HG02973 (cell line): ENCODE data around the gene MLH1.

Experiments used
- ATAC-seq: cut with Tn5 transposase; IDR thresholded peaks from one replicate; pipeline ENCODE4 v1.9.1; 2021; ENCODE audit warnings: moderate library complexity; ENCODE audit not compliant: unreplicated experiment

Gene MLH1

DNA sequence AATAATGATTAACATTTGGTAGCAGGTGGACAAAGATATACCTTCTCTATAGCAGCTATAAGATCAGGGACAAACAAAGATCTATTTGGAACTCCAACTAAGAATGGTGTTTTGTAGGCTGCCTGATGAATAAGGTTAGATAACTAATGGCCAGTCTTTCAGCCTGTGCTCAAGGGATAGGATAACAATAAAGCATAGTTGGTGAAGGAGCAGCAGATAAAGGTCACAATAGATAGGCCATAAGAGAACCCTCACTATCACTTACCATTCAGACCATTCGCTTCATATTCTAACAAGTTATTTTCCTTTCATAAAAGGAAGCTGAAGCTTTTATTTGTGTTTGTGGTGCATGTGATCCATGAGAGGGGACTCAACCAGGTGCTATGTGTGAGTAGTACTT, 20.2 kb upstream of the MLH1 start:
- no peak for ATAC-seq

DNA sequence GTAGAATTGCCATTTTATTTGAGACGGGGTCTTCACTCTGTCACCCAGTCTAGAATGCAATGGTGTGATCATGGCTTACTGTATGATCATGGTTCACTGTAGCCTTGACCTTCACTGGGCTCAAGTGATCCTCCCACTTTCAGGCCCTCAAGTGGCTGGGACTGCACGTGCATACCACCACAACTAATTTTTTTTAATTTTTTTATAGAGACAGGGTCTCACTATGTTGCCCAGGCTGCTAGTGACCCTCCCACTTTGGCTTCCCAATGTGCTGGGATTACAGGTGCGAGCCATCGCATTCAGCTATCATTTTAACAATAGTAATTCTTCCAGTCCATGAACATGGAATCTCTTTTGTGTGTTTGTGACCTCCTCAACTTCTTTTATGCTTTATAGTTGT, 12.3 kb upstream of the MLH1 start:
- no peak for ATAC-seq

DNA sequence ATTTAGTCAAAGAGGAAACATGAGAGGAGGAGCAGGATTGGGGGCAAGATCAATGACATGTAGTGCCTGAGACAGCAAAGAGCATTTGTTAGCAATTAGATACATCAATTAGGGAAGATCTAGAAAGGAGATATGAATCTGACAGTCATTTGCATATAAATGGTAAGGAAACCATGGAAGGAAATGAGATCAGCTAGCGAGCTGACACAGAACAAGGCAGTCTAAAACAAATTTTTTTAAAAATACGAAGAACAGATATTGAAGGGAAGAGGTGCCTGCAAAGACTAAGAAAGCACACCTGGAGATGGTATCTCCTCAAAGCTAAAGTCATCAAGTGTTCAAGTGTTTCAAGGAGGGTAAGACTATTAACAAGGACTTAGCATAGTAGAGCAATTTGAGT, 5.0 kb upstream of the MLH1 start:
- ATAC-seq: no peak

DNA sequence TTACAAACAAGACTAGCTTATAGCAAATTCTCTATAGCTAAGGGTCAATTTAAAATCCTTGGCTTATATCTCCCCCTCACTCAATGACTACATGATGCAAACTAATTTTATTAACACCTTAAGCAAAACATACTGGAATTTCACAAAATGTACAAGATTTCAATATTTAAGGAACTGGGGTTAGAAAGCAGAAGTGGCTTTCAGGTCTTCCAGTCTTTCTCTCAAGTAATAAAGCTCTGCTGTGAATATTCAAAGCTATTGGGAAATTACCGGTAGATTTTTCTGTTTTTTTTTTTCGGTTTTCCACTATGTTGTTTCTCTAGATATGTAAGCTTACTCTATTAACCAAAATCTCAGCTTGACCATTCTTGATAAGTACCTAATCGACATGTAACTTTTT, 4.3 kb upstream of the MLH1 start:
- no peak for ATAC-seq

DNA sequence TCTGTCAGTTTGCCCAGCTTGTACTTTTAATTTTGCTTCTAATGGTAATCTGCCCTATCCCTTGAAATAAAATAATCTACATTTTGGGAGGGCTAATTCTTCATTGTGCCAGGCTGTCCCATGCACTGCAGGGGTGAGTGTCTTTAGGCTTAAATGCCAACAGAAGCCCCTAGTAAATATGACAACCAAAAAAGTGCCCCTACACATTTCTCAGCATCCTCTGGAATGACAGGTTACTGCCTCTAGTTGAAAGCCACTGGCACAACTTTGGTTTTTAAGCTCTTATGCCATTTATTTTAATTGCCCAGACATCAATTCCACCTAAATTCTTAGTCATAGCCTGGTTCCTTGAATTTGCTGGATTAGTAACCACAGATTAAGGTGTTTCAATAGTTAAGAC, 3.8 kb upstream of the MLH1 start:
- ATAC-seq: no peak

DNA sequence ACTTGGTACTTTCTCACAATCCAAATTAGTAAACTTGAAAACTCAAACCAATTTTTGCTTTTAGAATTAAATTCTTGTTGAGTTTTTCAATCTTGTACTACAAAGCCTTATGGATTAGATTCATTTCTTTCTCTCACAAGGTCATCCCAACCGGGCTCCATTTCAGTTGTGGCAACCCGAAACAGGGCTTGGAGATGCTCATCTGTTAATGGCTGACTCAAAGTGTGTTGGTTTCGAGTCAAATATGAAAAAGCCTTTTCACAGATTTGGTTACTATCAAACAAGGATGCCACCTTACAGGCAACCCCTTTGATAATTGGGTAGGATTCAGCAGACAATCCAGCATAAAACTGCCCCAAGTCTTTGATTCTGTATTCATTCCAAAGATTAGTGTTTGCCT, 2.2 kb upstream of the MLH1 start:
- ATAC-seq: no peak

DNA sequence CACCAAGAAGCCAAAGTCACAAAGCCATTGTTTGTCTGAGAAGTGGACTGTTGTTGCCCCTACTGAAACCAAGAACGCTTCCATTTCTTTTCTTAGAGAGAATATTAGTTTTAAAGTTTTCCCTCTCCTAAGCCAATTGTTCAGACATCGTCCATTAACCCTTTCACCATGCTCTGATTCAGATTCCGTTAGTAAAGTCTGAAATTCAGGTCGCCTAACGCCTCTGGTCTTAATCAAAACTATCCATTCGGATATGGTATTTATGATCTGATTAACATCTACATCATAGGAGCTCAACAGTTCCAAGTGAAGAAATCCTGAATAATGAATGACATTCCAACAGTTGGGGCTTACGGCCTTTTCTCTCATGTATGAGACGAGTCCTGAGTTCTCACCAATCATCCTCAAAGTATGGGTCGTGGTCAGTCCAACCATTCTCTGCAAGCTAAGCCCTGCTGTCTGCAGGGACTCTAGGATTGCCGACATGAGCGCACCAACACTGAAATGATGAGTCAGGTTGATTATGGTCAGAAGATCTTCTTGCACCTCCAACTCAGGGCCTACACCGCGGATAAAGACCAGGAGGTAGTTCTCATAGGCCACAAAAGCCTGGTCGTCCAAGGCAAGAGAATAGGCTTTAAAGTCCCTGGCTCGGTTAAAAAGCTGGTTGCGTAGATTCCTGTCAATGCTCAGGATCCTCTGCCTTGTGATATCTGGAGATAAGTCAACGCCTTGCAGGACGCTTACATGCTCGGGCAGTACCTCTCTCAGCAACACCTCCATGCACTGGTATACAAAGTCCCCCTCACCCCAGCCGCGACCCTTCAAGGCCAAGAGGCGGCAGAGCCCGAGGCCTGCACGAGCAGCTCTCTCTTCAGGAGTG, 1.2 kb upstream of the MLH1 start:
- ATAC-seq: no peak

DNA sequence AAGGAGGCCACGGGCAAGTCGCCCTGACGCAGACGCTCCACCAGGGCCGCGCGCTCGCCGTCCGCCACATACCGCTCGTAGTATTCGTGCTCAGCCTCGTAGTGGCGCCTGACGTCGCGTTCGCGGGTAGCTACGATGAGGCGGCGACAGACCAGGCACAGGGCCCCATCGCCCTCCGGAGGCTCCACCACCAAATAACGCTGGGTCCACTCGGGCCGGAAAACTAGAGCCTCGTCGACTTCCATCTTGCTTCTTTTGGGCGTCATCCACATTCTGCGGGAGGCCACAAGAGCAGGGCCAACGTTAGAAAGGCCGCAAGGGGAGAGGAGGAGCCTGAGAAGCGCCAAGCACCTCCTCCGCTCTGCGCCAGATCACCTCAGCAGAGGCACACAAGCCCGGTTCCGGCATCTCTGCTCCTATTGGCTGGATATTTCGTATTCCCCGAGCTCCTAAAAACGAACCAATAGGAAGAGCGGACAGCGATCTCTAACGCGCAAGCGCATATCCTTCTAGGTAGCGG, 452 bp upstream of the MLH1 start, which contains the start of gene EPM2AIP1:
Gene EPM2AIP1, minus strand, starts transcription at position 326 of the 520 bp plus-strand sequence. Its CDS starts 54 bp downstream, at position 272.
- ATAC-seq: peak; percentile 86

DNA sequence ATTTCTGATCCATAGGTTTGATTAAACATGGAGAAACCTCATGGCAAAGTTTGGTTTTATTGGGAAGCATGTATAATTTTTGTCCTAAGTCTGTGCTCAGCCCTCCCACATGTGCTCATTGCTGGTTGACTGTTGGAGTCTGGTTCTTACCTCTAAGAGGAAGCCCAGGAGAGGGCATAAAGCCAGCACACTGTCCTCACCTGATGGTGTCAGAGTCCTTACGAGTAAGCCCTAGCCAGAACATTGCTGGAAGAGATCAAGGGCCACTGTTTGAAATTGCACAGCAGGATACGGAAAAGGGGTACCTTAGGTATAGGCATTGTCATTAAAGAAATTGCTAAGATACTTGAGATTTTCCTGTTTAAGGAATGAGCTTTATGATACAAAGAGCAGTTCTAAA, 21.3 kb downstream of the MLH1 start:
- no peak for ATAC-seq

DNA sequence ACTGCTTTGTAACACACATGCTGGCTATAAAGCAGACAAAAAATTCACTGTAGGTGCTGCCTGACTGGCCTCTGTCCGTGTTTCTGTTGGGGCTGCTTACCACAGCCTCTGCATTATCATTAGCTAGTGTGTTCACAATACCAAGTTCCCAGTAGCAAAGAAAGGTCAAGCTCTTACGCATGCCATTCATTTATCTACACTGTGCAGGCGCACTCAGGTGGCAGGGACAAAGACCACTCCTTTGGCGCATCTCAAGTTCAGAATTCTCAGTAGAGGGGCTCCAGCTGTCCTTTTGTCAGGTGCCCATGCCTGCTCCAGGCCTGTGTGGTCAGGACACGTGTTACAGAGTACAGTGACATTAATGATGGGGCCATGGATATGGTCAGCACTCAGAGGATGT, 22.3 kb downstream of the MLH1 start:
- ATAC-seq: no peak

DNA sequence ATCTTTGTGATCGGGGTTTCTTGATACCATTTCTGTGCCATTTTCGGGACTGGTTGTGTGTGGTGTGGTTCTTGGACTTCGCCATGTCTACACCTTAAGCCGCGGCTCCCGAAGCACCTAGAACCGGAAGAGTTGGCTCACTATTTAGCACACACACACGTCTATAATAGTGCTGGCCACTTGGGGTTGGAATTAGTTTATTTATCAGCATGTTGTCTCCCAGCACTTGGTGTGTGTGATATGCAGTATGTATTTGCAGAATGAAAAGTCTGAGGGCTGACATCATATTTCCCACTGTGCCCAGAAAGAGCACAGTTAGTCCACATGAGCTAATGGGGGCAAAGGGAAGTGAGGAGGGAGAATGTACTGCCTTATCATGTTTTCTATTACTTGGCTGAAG, 23.6 kb downstream of the MLH1 start:
- no peak for ATAC-seq

DNA sequence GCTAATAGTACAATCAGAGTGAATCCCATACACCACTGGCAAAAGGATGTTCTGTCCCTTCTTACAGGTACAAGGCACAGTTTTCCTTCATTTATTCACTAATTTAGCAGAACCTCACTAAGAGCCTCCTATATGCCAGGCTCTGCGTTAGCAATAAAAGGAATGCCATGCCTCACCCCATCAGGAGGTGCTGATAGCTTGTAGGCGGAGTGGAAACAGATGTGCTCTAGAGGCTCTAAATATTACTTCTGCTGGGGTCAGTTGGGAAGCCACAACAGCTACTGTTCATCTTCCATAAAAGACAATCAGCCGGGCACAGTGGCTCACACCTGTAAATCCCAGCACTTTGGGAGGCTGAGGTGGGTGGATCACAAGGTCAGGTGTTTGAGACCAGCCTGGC, 24.4 kb downstream of the MLH1 start:
- no peak for ATAC-seq

DNA sequence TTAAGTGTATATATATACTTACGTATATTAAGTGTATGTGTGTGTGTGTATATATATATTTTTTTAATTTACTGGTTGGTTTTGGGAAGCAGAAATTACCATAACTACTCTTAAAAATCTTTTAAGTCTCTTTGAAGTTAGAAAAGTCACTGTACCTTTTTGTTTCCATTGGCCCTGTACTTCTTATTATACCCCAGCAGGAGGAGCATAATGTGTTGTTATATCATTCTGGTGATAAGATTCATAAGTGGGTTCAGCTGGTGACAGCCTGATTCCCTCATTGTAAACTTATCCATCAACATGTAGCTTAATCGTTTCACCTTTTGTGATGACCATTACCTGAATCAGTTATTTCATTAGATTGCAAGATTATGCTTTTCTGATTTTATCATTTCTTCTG, 30.8 kb downstream of the MLH1 start:
- ATAC-seq: no peak

DNA sequence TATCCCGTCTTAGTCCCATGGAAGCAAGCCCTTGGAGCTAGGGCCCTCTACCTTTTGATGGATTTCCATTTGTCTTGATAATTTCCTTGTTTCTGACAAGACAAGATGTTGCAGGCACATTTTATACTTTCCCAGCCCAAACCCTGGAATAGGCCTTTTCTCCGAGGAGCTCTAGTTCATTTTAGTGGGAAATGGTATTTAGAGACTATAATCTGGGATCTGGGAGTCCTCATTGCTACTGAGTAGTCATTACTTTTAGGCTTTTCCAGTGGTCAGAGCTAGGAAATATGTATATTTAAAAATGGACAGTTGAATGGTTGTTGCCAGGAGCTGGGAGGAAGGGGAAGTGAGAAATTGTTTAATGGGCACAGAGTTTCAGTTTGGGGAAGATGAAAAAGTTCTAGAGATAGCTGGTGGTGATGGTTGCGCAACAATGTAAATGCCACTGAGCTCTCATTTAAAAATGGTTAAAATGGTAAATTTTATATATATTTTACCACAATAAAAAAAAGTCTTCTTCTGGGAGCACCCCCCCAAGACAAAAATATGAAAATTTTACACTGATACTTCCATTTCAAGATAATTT, 31.6 kb downstream of the MLH1 start:
- ATAC-seq: no peak

DNA sequence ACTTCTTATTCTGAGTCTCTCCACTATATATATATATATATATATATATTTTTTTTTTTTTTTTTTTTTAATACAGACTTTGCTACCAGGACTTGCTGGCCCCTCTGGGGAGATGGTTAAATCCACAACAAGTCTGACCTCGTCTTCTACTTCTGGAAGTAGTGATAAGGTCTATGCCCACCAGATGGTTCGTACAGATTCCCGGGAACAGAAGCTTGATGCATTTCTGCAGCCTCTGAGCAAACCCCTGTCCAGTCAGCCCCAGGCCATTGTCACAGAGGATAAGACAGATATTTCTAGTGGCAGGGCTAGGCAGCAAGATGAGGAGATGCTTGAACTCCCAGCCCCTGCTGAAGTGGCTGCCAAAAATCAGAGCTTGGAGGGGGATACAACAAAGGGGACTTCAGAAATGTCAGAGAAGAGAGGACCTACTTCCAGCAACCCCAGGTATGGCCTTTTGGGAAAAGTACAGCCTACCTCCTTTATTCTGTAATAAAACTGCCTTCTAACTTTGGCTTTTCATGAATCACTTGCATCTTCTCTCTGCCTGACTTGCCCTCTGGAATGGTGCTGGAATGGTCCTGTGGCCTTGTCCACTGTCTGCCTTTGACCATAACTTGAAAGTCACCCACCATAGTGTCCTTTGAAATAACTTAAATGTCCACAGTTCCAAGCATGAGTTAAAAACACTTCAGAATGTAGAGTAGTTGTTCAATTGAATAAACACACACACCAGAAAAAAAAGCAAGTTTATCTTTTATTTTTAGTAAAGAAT, 32.4 kb downstream of the MLH1 start:
- ATAC-seq: no peak

DNA sequence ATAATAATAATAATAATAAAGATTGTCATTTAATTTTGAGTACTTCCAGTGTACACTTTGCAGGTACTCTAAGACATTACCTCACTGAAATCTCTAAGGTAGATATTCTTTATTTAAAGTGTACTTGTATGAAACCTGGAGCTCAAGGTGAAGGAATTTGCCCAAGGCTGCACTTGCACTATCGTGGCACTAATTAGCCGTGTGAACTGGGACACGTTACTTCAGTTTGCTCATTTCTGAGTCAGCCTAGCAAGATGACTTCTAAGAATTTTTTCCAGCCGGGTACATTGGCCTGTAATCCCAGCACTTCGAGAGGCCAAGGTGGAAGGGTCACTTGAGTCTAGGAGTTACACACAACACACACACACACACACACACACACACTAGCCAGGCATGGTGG, 33.5 kb downstream of the MLH1 start:
- no peak for ATAC-seq

DNA sequence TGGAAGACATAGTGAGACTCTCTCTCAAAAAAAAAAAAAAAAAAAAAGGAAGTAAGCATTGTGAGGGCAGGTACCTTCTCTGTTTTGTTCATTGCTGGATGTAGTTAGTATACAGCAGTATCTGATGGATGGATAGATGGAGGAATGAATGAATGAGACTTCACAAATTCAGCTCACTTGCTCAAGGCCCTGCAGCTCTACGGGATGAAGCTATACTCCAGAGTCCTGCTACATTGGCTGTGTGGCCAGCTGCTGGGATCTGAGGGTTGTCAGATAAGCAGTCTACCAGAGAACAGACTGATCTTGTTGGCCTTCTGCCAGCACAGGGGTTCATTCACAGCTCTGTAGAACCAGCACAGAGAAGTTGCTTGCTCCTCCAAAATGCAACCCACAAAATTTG, 35.0 kb downstream of the MLH1 start:
- no peak for ATAC-seq

DNA sequence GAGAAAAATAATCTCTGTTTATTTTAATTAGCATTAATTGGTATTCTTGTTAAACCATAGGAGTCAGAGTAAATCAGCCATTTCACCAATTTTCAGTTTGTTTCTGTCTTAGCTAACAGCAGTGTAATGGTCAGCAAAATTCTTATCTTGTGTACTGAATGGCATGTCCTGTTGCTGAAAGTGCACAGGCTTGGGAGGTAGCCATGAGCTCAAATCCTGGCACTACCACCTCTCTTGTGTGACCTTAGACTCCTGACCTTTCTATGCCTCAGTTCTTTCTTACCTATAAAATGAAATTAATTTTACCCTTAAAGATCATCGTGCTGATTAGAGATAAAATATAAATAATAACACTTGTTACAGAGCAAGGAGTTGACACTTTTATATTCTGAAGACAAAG, 35.8 kb downstream of the MLH1 start:
- no peak for ATAC-seq

DNA sequence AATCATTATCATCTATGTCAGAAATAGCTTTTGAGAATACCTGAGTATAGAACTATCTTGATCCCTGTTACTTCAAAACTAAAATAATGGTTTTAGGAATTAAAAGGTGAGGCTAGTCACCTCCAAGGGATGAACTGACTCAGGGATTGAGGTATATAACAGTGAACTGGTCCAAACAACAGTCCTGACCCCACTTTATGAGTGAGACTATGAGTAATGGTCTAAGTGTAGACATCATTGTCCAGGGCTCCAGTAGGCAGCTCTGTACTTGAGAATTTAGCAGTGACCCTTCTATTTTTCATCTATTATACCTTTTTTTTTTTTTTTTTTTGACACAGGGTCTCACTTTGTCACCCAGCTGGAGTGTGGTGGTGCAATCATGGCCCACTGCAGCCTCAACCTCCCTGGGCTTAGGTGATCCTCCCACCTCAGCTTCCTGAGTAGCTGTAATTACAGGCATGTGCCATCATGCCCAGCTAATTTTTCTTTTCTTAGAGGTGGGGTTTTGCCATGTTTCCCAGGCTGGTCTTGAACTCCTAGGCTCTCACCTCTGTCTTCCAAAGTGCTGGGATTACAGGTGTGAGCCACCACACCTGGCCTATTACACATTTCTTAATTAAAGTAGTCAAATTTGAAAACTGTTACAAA, 36.3 kb downstream of the MLH1 start:
- ATAC-seq: no peak

DNA sequence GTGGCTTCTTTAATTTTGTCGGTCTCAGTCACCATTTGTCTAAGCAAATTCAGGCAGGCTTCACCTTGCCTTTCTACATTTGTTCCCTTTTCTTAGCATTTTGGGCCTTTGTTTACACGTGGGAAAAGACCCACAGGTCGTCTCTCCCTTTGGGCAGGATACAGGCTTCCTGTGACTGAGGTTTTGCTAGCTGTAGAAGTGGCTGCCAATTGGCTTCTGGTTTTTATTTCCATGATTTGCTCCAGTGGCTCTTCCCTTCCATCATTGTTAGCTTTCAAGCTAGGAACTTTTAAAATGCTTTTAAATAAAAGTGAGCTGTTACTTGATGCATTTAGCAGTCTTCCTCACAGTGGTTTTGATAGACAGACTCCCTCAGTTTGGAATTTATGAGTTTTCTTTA, 37.3 kb downstream of the MLH1 start:
- no peak for ATAC-seq

DNA sequence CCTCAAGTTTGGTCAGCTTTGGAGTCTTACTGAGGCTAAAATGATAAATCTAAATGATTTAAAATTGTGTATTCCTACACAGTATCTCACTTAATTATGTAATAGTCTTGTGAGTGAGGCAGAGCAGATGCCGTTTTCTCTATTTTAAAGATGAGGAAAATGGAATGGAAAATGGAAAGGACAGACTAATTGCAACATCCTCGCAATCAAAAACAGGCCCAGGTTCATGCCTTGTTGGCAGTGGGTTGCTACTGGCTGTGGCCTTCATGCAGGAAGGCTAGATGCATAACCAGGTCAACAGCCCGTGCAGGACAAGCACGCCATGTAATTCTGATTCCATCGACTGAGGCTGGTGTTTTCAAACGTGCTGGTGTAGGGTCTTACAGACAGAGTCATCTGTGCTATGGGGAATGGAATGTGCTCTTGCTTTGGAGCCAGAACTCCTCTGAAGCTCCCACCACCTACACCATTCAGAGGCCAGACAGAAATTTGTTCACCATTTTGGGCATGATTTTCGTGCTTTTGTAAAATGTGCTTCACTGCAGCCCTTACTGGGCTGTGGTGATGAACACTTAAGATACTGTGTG, 37.9 kb downstream of the MLH1 start:
- ATAC-seq: no peak
